Stomach (tissue), 4 donors: Measurements from ENCODE around the gene ACD.

ENCODE experiments used
- POLR2A ChIP-seq, 4 donors: fragments of 450-650 bp; IDR thresholded peaks; one replicate each; pipeline ENCODE4 v1.6.1; 2016; ENCODE audit warnings: antibody characterized with exemption in 4 of 4, control low read depth in 2 of 4, mild to moderate bottlenecking in 1 of 4, moderate library complexity in 1 of 4
- POLR2AphosphoS5 ChIP-seq, 3 donors: sonication (generic); formaldehyde crosslinking; IDR thresholded peaks; one replicate each; pipeline ENCODE4 v1.6.1; 2016; ENCODE audit warnings: antibody characterized with exemption in 3 of 3

DNA sequence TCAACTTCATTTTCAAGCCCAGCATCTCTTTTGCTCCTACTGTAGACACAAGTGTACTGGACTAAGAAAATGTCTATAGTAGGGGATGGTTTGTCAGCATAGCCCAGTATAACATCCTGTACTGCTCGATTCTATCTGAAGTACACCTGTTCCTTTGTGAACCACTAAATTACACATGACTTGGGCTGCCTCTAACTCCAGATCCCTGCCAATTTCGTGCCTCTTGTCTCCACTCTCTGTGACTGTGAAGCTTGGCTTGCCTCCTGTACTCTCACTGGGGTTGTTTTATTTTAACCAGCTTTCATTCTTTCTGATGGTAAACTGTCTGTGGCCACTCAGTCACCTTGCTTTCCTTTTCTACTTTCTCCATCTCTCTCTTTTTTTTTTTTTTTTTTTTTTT, 34.6 kb upstream of the ACD start:
- TF ChIP-seq POLR2AphosphoS5 (IDR thresholded peaks at IDR 0.05): no peak
- no peak for TF ChIP-seq POLR2A (IDR thresholded peaks at IDR 0.05)
